GM21825 (cell line): ENCODE results near the gene CRYGC.
"Not testable (repeated sequence)": the region's sequence is repeated elsewhere in the genome, so short reads cannot be mapped to it uniquely, and the experiment has no call there.

ENCODE experiments used
- ATAC-seq: cut with Tn5 transposase; IDR thresholded peaks from one replicate; pipeline ENCODE4 v1.9.1; 2021; ENCODE audit warnings: mild to moderate bottlenecking, moderate library complexity; ENCODE audit not compliant: unreplicated experiment

Gene CRYGC

GRCh38 chr2:208138334-208138733 is 8.7 kb upstream of the CRYGC start:
- not testable (repeated sequence) for ATAC-seq

- no peak for ATAC-seq
These were observed 7.1 kb upstream of the CRYGC start for GRCh38 chr2:208136716-208137094.

GRCh38 chr2:208135794-208136715 is 6.4 kb upstream of the CRYGC start:
- no peak for ATAC-seq

GRCh38 chr2:208134928-208135586 is 5.4 kb upstream of the CRYGC start:
- no peak for ATAC-seq

GRCh38 chr2:208130712-208131110 is 1.1 kb upstream of the CRYGC start:
- no peak for ATAC-seq

GRCh38 chr2:208128136-208128535 is 1.5 kb downstream of the CRYGC start:
- no peak for ATAC-seq

GRCh38 chr2:208127090-208127489 is 2.5 kb downstream of the CRYGC start:
- ATAC-seq: no peak

GRCh38 chr2:208125251-208125650 is 4.4 kb downstream of the CRYGC start:
- no peak for ATAC-seq

GRCh38 chr2:208124013-208124715 is 5.5 kb downstream of the CRYGC start, which contains the start of gene CRYGD:
Gene CRYGD (minus strand): TSS chr2:208124524. CDS start chr2:208124473, 51 bp downstream.
- ATAC-seq: not testable (repeated sequence)

- ATAC-seq: no peak
These were observed 7.4 kb downstream of the CRYGC start for GRCh38 chr2:208122248-208122647.

GRCh38 chr2:208118918-208119317 is 10.7 kb downstream of the CRYGC start:
- no peak for ATAC-seq

- not testable (repeated sequence) for ATAC-seq
These were observed 12.2 kb downstream of the CRYGC start for GRCh38 chr2:208117390-208117789.

- ATAC-seq: no peak
These were observed 16.7 kb downstream of the CRYGC start for GRCh38 chr2:208112969-208113368.

GRCh38 chr2:208112273-208112745 is 17.3 kb downstream of the CRYGC start:
- ATAC-seq: not testable (repeated sequence)

- ATAC-seq: no peak
These were observed 26.0 kb downstream of the CRYGC start for GRCh38 chr2:208103616-208104015.

GRCh38 chr2:208101716-208102631 is 27.7 kb downstream of the CRYGC start:
- ATAC-seq: no peak

- ATAC-seq: no peak
These were observed 29.8 kb downstream of the CRYGC start for GRCh38 chr2:208099682-208100470.

- ATAC-seq: not testable (repeated sequence)
These were observed 30.9 kb downstream of the CRYGC start for GRCh38 chr2:208098701-208099100.

GRCh38 chr2:208098267-208098666 is 31.4 kb downstream of the CRYGC start:
- ATAC-seq: no peak
